Effector memory CD8-positive, alpha-beta T cell (primary cell): ENCODE measurements around the gene GSTM3.
"Not testable (repeated sequence)": the region's sequence is repeated elsewhere in the genome, so short reads cannot be mapped to it uniquely, and the experiment has no call there.

ENCODE experiments used
- ATAC-seq: fragments of 150-1000 bp; cut with Tn5 transposase; replicated peaks from 2 replicates; pipeline ENCODE4 v1.10.0; 2021; ENCODE audit warnings: mild to moderate bottlenecking, moderate library complexity
- DNase-seq, 3 experiments: peaks; one replicate each; pipeline ENCODE4 v3.0.0; 2021
- H3K27ac Mint-ChIP-seq, 2 donors: one replicate each; pipeline ENCODE4 v1.8.0; 2022; ENCODE audit warnings: mild to moderate bottlenecking in 2 of 2, mixed read lengths in 2 of 2, moderate library complexity in 2 of 2
- H3K27me3 Mint-ChIP-seq, 2 donors: one replicate each; pipeline ENCODE4 v1.8.0; 2022; ENCODE audit warnings: mixed read lengths in 2 of 2
- H3K36me3 Mint-ChIP-seq: one replicate; pipeline ENCODE4 v1.8.0; 2022; ENCODE audit warnings: mild to moderate bottlenecking, moderate library complexity, mixed read lengths; ENCODE audit not compliant: insufficient read depth
- H3K4me1 Mint-ChIP-seq, 2 donors: one replicate each; pipeline ENCODE4 v1.8.0; 2022; ENCODE audit warnings: low read depth in 2 of 2, mixed read lengths in 2 of 2
- H3K4me3 Mint-ChIP-seq, 2 donors: one replicate each; pipeline ENCODE4 v1.8.0; 2022; ENCODE audit warnings: mild to moderate bottlenecking in 2 of 2, mixed read lengths in 2 of 2, moderate library complexity in 2 of 2
- H3K9me3 Mint-ChIP-seq, 2 donors: one replicate each; pipeline ENCODE4 v1.8.0; 2022; ENCODE audit warnings: mixed read lengths in 2 of 2

The GSTM3 gene

DNA sequence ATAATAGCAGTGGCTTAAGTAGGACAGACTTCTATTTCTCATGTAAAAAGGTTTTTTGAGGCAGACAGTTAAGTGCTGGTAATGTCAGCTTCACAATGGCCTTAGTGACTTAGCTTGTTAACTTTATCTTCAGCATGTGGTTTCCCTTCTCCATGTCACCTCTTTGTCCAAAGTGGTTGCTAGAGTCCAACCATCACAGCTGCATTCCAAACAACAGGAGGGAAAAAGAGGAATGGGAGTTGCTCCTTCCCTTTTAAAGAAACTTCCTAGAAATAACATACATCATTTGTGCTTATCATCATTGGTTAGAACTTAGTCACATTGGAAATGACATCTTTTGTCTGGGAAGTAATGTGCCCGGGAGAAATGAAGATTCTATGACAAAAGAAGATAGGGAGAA is 18.9 kb downstream of the GSTM3 start:
- peaks cover 17 to 28% of the 10 kb centered on the region in 2 donors for H3K27me3 Mint-ChIP-seq
- H3K36me3 Mint-ChIP-seq = no peaks in the 10 kb centered on the region
- H3K4me1 Mint-ChIP-seq = no peaks in the 10 kb centered on the region
- H3K9me3 Mint-ChIP-seq = no peaks in the 10 kb centered on the region
- no peak overlapping the region for H3K4me3 Mint-ChIP-seq
- DNase-seq (no peak), ATAC-seq (no peak)
- no peak overlapping the region for H3K27ac Mint-ChIP-seq

DNA sequence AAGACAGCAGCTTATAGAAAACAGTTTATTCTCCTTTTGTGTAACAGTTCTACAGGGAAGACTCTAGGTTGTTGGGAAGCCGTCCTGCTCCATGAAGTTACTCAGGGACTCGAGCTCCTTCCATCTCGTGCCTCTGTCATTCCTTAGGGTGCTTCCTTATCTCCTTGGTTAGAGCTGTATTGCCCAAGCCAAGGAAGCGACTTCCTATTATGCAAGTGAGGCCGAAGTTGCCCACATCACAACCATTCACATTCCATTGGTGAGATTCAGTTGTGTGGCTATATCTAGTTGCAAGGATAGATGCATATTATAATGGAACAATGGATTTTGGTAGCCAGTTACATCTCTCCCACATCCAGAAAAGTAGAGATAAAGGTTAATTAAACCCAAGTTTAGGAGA is 19.8 kb downstream of the GSTM3 start:
- Mint-ChIP-seq H3K27me3 (peaks cover 20 to 34% of the 10 kb centered on the region in 2 donors), H3K4me1 (no peaks in the 10 kb centered on the region), H3K36me3 (no peaks in the 10 kb centered on the region), H3K9me3 (no peaks in the 10 kb centered on the region), H3K4me3 (no peak overlapping the region), H3K27ac (no peak overlapping the region)
- no peak for DNase-seq
- ATAC-seq = no peak

DNA sequence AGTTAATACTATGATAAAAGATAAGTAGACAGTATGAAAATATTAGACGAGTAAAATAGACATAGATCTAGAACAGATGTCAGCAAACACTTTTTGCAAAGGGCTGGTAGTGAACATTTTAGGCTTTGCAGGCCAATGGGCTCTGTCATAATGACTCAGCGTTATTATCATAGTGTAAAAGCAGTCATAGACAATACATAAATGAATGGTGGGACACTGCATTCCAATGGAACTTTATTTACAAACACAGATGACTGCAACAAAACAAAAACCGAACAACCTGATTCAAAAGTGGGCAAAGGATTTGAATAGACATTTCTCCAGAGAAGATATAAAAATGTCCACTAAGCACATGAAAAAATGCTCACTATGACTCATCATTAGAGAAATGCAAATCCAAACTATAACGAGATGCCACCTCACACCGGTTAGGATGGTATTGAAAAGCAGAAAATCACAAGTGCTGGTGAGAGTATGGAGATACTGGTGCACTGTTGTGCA is 21.5 kb downstream of the GSTM3 start:
- H3K4me1 Mint-ChIP-seq = no peaks in the 10 kb centered on the region
- no peaks in the 10 kb centered on the region for H3K9me3 Mint-ChIP-seq
- peaks cover 31 to 46% of the 10 kb centered on the region in 2 donors for H3K27me3 Mint-ChIP-seq
- H3K36me3 Mint-ChIP-seq = no peaks in the 10 kb centered on the region
- ATAC-seq (no peak), DNase-seq (no peak)
- H3K4me3 Mint-ChIP-seq = no peak overlapping the region
- H3K27ac Mint-ChIP-seq = no peak overlapping the region

DNA sequence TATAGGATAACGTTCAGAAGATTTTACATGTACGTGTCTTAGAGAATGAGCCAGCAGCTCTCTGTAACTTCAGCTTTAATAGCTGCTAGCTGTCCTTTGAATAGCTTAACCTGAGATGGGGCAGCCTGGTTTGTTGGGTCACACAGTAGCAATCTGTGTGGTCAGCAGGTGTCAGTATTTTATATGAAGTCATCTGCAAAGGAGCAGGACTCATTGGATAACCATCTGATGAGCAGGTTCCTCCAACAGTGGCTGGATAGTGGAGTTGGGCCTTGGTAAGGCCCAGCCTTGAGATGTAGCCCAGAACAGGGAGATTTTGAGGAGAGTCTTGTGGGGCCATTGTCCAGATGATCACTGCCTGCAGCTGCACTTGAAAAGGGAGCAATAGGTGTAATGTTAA is 22.3 kb downstream of the GSTM3 start:
- Mint-ChIP-seq H3K4me1 (no peaks in the 10 kb centered on the region), H3K9me3 (no peaks in the 10 kb centered on the region), H3K27me3 (peaks cover 40 to 54% of the 10 kb centered on the region in 2 donors), H3K36me3 (no peaks in the 10 kb centered on the region), H3K4me3 (no peak overlapping the region), H3K27ac (no peak overlapping the region)
- DNase-seq = no peak
- ATAC-seq = no peak

DNA sequence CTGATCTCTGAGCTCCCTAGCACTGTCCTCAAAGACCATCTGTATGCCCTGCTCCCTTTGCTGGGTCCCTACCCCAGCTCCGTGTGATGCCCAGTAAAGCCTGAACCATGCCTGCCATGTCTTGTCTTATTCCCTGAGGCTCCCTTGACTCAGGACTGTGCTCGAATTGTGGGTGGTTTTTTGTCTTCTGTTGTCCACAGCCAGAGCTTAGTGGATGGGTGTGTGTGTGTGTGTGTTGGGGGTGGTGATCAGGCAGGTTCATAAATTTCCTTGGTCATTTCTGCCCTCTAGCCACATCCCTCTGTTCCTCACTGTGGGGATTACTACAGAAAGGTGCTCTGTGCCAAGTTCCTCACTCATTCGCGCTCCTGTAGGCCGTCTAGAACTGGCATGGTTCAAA is 23.1 kb downstream of the GSTM3 start:
- Mint-ChIP-seq H3K4me3 (no peak overlapping the region), H3K4me1 (no peaks in the 10 kb centered on the region), H3K27ac (peak overlapping the region in 1 of 2 donors; percentile 2), H3K9me3 (no peaks in the 10 kb centered on the region), H3K36me3 (no peaks in the 10 kb centered on the region), H3K27me3 (peaks cover 44 to 60% of the 10 kb centered on the region in 2 donors)
- ATAC-seq (no peak), DNase-seq (no peak)

DNA sequence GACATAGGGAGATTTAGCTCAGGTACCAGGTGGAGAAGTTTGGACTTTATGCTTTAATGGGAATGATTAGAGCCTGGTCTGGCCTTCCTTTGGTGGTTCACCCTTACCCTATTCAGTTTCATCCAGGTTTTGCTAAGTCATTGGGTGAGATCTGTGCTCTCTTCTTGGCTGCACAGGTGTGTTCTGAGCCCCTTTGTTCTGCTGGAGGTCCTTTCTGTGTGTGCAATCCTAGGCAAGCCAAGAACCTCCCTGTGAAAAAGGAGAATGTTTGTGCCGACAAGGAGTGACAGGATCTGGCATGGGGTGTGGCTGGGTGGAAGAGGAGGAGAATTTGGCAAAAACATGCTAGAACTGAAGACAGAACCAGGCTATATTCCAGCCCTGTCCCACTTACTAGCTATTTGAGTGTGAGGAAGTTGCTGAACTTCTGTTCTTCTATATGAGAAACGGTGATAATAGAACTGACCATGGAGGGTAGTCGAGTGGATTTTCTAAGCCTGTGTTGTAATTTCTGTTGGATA is 24.2 kb downstream of the GSTM3 start:
- Mint-ChIP-seq H3K36me3 (no peaks in the 10 kb centered on the region), H3K27ac (no peak overlapping the region), H3K9me3 (no peaks in the 10 kb centered on the region), H3K4me1 (no peaks in the 10 kb centered on the region), H3K27me3 (peaks cover 44 to 60% of the 10 kb centered on the region in 2 donors), H3K4me3 (no peak overlapping the region)
- no peak for ATAC-seq
- DNase-seq = no peak

DNA sequence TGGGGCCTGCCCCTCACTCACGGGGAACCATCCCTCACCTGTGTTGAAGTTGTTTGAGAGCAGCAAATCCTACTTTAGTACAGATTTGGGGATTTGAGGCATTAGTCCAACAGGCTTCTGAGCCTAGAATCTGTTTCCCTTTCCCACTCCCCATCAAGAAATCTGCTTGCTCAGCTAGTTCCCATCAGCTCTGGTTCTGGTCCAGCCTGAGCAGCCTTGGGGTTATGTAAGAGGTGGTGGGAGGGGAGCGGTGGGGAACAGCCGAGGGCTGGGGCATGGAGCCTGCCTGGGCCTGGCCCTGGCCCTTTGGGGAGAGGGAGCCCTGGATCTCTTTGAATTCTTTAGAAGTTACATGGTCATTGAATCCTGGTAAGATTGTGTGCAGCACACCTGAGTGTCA is 24.7 kb downstream of the GSTM3 start:
- ATAC-seq (no peak), DNase-seq (no peak)
- Mint-ChIP-seq H3K9me3 (no peaks in the 10 kb centered on the region), H3K4me1 (no peaks in the 10 kb centered on the region), H3K4me3 (no peak overlapping the region), H3K36me3 (no peaks in the 10 kb centered on the region), H3K27ac (peak overlapping the region in 1 of 2 donors; percentile 46), H3K27me3 (peaks cover 44 to 57% of the 10 kb centered on the region in 2 donors)

DNA sequence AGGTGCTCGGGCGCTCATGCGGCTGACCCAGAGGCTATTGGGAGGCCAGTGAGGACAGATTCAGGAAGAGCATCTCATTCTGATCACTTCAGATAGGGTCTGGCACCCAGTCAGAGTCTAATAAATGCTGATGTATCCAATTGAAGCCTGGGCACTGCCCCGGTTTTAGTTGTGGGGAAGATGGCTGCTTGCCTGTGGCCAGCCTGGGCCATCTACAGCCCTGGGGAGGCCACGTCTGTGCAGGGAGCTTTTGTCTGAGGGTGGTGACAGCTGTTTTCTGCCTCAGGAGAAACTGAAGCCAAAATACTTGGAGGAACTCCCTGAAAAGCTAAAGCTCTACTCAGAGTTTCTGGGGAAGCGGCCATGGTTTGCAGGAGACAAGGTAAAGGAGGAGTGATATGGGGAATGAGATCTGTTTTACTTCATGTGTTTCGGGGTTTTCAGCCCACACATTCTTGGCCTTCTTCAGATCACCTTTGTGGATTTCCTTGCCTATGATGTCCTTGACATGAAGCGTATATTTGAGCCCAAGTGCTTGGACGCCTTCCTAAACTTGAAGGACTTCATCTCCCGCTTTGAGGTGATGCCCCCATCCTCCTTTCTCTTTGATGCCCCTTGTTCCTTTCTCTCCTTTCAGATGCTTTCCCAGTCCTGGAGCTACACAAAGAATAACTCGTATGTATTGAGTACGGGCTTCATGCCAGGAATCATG is 26.0 kb downstream of the GSTM3 start:
- Mint-ChIP-seq H3K4me3 (no peak overlapping the region), H3K27me3 (peaks cover 44 to 51% of the 10 kb centered on the region in 2 donors), H3K36me3 (no peaks in the 10 kb centered on the region), H3K9me3 (no peaks in the 10 kb centered on the region), H3K27ac (no peak overlapping the region), H3K4me1 (no peaks in the 10 kb centered on the region)
- ATAC-seq (no peak), DNase-seq (no peak)

DNA sequence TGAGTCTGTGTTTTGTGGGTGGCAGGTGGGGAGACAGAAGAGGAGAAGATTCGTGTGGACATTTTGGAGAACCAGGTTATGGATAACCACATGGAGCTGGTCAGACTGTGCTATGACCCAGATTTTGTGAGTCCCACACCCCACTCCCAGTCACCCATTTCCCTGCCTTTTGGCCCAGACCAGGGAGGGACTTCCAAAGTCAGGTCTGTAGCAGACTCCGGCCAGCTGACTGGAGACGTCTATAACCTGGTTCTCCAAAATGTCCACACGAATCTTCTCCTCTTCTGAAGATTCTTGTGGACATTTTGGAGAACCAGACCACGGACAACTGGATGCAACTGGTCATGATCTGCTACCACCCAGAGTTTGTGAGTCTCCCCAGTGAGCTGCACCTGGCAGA is 27.2 kb downstream of the GSTM3 start:
- no peak overlapping the region for H3K27ac Mint-ChIP-seq
- no peaks in the 10 kb centered on the region for H3K4me1 Mint-ChIP-seq
- no peak overlapping the region for H3K4me3 Mint-ChIP-seq
- no peak for ATAC-seq
- H3K27me3 Mint-ChIP-seq = peaks cover 44 to 51% of the 10 kb centered on the region in 2 donors
- DNase-seq = no peak
- no peaks in the 10 kb centered on the region for H3K36me3 Mint-ChIP-seq
- H3K9me3 Mint-ChIP-seq = peaks cover 0 to 2% of the 10 kb centered on the region in 2 donors

DNA sequence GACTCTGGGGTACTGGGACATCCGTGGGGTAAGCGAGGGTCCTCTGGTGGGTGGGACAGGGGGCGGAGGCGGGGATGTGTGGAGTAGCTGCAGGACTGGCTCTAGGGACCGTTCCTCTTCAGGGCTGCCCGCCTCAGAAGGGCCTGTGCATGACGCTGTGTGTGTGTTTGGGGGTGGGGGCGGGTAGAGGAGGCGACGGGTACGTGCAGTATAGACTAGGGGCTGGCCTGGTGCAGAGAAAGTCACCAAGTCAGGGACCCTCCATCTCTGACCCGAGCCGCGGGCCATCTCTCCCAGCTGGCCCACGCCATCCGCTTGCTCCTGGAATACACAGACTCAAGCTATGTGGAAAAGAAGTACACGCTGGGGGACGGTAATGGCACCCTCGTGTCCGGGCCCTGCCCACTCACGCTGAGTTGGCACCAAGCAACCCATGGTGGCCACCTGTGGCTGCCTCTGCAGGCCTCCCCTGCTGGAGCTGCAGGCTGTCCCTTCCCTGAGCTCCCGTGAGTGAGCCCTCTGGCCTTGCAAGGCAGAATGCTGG is 28.4 kb downstream of the GSTM3 start:
- DNase-seq = no peak
- H3K4me3 Mint-ChIP-seq = no peak overlapping the region
- H3K9me3 Mint-ChIP-seq = peaks cover 2 to 8% of the 10 kb centered on the region in 2 donors
- no peaks in the 10 kb centered on the region for H3K36me3 Mint-ChIP-seq
- no peak overlapping the region for H3K27ac Mint-ChIP-seq
- no peak for ATAC-seq
- H3K27me3 Mint-ChIP-seq = peaks cover 43 to 55% of the 10 kb centered on the region in 2 donors
- H3K4me1 Mint-ChIP-seq = no peaks in the 10 kb centered on the region

DNA sequence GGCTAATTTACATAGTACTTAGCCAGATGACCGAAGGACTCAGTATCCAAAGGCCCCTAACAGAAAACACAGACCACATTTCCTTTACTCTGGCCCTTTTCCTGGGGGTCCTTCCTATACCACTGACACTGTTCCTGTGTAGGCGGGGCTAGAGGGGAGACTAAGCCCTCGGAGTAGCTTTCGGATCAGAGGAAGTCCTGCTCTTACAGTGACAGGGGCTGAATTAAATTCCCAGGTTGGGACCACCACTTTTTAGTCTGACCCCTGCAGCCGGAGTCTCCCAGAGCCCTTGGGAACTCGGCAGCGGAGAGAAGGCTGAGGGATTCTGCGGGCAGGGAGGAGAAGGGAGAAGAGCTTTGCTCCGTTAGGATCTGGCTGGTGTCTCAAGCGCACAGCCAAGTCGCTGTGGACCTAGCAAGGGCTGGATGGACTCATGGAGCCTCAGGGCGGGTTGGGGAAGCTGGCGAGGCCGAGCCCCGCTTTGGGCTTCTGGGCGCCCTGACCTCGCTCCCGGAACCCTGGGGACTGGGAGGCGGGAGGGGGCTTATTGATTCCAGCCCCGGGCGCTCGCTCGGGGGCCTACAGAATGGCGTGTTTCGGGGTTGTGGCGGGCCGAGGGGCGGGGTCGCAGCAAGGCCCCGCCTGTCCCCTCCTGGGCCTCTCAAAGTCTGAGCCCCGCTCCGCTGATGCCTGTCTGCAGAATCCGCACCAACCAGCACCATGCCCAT is 29.1 kb downstream of the GSTM3 start, which contains the start of gene GSTM5:
GSTM5 (plus strand) TSS at position 659 of the 728 bp plus-strand sequence; CDS start at position 721, 62 bp downstream.
- H3K36me3 Mint-ChIP-seq, H3K27ac Mint-ChIP-seq, ATAC-seq, H3K4me3 Mint-ChIP-seq, DNase-seq, H3K9me3 Mint-ChIP-seq, H3K4me1 Mint-ChIP-seq: not testable (repeated sequence)
- H3K27me3 Mint-ChIP-seq = peaks cover 46 to 55% of the 10 kb centered on the region in 2 donors

DNA sequence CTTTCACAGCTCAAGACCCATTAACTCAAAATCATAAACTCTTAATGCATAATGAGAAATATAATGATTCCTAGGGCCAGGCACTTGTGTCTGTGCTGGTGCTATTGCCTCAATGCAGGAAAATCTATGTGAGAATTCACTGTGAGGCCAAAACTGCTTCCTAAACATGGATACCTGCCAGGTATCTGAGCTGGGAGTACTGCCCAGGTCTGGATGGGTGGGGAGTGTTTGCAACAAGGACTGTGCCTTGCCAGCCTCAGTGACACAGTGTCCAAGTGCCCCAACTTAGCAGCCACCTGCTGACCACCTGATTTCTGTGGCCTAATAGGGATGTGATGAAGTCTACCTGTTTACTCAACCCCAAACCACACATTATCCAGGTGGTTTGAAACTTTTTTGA is 31.0 kb downstream of the GSTM3 start:
- H3K36me3 Mint-ChIP-seq, H3K4me3 Mint-ChIP-seq, H3K27ac Mint-ChIP-seq, H3K9me3 Mint-ChIP-seq, H3K4me1 Mint-ChIP-seq, DNase-seq, ATAC-seq: not testable (repeated sequence)
- peaks cover 43 to 49% of the 10 kb centered on the region in 2 donors for H3K27me3 Mint-ChIP-seq

DNA sequence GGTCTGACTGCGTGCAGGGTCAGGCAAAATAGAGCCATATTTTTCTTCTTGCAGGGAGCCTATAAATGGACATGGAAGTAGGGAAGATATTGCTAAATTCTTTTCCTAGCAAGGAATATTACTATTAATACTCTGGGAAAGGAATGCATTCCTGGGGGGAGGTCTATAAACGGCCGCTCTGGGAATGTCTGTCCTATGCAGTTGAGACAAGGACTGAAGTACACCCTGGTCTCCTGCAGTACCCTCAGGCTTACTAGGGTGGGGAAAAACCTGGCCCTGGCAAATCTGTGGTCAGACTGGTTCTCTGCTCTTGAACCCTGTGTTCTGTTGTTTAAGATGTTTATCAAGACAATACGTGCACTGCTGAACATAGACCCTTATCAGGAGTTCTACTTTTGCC is 31.9 kb downstream of the GSTM3 start:
- H3K27me3 Mint-ChIP-seq = peaks cover 43 to 49% of the 10 kb centered on the region in 2 donors
- H3K4me3 Mint-ChIP-seq, DNase-seq, H3K9me3 Mint-ChIP-seq, ATAC-seq, H3K36me3 Mint-ChIP-seq, H3K27ac Mint-ChIP-seq, H3K4me1 Mint-ChIP-seq: not testable (repeated sequence)
